ENCODE data around the gene IRF8.

DNA sequence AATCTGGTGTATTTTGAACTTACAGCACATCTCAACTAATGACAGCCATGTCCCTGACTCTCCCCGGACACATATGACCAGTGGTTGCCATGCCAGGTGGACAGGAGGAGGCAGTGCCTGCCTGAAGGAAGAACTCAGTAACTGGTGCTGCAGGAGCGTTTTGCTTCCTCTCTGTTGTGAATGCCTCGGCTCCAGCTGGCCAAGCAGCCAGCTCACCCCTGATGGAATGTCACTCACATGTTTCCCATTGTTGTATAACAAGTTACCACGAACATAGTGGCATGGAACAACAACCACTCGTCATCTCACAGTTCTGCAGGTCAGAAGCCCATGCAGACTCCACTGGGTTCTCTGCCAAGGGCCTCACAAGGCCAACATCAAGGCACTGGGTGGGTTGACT, 20.1 kb upstream of the IRF8 start:
- TF ChIP-seq, protein P1, sequence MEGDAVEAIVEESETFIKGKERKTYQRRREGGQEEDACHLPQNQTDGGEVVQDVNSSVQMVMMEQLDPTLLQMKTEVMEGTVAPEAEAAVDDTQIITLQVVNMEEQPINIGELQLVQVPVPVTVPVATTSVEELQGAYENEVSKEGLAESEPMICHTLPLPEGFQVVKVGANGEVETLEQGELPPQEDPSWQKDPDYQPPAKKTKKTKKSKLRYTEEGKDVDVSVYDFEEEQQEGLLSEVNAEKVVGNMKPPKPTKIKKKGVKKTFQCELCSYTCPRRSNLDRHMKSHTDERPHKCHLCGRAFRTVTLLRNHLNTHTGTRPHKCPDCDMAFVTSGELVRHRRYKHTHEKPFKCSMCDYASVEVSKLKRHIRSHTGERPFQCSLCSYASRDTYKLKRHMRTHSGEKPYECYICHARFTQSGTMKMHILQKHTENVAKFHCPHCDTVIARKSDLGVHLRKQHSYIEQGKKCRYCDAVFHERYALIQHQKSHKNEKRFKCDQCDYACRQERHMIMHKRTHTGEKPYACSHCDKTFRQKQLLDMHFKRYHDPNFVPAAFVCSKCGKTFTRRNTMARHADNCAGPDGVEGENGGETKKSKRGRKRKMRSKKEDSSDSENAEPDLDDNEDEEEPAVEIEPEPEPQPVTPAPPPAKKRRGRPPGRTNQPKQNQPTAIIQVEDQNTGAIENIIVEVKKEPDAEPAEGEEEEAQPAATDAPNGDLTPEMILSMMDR (IDR thresholded peaks at IDR 0.05; ENCODE audit: low read depth, low read length) = no peak
- no peak for TF ChIP-seq EZH2phosphoT487 (IDR thresholded peaks at IDR 0.05; ENCODE audit: low read depth)

Data from OCI-LY3 (cell line).